Stimulated activated CD8-positive, alpha-beta memory T cell treated with anti-CD3 and anti-CD28 coated beads, Interleukin-12 subunit alpha, Interleukin-12 subunit beta, amount 100 ng/mL, for 24 hours (primary cell): Measurements from ENCODE around the gene RERE.
"Not testable (repeated sequence)": the region's sequence is repeated elsewhere in the genome, so short reads cannot be mapped to it uniquely, and the experiment has no call there.

Experiments
- DNase-seq: peaks from one replicate; pipeline ENCODE4 v3.0.0-alpha.2; 2020; ENCODE audit errors: extremely low read depth

The RERE gene

DNA sequence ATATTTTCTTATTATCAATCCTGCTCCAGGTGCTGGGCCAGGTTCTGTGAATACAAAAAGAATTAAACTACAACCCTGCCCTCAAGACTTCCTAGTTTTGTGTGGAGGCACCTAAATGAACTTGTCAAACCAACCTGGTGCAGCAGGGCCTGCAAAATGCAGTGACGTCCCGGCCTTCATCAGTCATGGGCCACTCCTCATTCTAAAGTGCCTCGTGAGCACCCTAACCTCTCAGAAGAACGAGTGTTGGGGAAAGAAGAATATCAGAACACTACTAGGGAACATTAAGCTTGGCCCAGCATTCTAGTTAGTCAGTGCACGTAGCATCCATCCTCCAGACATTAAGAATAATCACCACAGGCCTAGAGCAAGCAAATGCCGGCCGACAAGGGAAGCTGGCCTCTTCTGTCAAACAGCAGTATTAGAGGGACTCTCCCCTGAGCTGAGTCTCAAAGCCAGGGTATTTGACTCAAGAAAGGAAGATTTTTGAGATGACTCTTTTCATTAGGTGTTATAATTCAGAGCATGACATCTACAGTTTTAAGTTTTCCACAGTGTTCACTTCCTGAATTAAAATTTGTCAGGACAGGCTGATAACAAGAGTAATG lies 361.6 kb downstream of the RERE start:
- DNase-seq: no peak

DNA sequence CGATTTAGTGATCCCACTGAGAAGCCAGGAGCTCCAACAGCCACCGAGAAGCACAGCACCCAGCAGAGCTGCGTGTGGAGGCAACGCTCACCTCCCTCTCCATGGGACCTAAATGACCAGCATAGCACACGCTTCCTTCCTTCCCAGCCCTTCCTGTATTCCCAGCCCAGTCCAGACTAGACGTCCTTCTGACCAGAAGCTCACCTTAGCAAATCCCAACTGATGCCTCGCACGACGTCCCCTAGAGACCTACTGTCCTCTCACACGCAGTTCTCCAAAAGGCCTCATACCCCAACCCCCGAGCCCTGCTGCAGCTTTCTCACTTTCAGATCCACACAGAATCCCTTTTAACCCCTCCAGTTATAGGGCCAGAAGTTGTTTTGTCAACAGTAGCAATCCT lies 367.1 kb downstream of the RERE start:
- no peak for DNase-seq

DNA sequence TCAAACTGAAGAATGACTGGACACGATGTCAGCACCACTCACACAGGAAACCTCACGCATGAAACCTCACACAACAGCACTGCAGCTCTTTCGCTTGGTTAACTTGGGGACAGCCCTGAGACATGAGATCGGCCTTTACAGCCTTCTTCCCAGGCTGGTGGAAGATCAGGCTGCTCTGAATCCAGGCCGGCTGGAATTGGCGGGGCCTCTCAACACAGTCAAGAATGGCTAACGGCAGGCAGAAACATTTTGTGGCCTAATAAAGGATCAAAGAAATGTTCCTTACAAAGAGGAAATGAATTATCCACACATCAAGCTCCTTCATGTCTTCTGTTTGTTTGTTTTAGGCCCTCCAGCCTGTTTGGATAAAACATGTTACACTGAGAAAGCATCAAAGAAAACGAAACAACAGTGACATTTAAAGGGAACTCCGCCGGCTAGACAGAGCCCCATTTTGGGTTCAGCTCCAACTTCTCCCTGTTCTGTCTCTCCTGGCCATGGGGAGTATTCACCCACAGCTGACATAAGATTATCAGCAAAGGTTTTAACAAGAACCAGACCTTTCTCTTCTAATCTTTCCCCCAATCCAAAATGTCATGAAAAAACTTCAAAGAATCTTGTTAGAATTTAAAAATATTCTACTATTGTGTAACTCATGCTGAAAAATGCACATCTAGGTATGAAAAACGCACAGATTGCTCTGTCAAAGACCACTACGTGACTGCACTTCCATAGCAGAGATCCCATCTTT lies 368.4 kb downstream of the RERE start:
- no peak for DNase-seq

DNA sequence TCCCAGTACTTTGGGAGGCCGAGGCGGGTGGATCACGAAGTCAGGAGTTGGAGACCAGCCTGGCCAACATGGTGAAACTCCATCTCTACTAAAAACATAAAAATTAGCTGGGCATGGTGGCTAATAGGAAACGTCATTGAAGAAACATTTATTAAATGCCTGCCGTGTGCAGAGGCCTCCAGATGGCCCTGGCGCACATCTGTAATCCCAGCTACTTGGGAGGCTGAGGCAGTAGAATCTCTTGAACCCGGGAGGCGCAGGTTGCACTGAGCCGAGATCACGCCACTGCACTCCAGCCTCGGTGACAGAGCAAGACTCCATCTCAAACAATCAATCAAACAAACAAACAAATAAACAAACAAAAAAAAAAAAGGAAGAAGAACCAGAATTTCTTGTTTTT lies 368.9 kb downstream of the RERE start:
- DNase-seq: not testable (repeated sequence)

DNA sequence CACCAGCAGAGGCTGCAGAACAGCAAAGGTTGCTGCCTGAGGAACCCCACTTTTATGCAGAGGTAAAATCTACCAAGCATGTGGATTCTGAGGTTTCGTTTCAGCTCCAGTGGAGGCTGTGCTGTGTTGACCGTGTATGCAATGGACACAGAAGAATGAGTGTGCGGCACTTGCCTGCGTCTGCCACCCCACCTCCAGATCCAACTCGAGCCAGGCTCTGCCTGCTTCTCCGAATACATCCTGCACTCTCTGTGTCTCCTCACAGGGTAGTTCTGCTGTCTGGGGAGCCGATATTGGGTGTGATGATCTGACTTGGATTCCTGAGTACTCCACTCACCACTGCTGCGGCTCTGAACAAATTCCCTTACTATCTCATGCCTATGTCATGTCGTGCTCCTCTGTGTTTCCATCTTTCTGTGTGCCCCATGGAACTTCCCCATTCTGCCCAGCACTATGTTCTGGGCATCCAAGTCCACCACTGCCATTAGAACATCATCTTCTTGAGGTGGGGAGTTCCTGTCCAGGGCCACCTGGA lies 369.8 kb downstream of the RERE start:
- no peak for DNase-seq

DNA sequence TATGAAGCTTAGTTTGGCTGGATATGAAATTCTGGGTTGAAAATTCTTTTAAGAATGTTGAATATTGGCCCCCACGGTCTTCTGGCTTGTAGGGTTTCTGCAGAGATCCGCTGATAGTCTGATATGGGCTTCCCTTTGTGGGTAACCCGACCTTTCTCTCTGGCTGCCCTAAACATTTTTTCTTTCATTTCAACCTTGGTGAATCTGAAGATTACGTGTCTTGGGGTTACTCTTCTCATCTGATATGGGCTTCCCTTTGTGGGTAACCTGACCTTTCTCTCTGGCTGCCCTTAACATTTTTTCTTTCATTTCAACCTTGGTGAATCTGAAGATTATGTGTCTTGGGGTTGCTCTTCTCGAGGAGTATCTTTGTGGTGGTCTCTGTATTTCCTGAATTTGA lies 371.3 kb downstream of the RERE start:
- not testable (repeated sequence) for DNase-seq

DNA sequence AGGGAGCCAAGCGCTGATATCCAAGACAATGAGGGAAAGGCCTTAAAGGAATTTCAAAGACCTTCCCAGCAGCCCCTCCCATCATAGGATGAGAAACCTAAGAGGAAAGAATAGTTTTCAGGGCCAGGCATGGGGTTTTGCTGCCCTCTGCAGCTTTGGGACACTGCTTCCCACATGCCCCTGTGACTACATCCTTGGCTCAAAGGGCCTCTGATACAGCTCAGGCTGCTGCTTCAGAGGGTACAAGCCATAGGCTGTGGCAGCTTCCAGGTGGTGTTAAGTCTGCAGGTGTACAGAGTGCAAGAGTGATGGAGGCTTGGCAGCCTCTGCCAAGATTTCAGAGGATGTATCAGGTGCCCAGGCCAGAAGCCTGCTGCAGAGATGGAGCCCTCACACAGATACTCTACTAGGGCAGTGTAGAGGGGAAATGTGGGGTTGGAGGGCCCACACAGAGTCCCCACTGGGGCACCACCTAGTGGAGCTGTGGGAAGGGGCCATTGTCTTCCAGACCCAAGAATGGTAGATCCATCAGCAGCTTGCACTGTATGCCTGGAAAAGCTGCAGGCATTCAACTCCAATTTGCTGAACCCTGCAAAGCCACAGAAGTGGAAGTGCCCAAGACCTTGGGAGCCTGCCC lies 373.8 kb downstream of the RERE start:
- DNase-seq: no peak

DNA sequence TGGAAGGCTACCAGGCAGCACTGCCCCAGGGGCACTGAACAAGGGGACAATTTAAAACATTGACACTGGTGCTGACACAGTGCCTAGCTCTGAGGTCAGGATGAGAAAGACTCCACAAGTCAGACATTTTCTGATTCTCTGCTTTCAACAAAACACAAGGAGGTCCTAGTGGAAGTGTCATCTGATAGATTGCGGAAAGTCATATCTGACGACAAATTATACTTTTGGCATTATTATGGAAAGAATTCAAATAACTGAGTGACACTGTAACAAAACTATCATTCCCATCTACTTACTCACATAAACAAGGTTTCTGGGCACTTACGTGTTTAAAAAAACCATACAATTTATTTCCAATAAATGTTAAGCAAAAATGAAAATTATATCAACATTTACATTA lies 376.0 kb downstream of the RERE start:
- no peak for DNase-seq

DNA sequence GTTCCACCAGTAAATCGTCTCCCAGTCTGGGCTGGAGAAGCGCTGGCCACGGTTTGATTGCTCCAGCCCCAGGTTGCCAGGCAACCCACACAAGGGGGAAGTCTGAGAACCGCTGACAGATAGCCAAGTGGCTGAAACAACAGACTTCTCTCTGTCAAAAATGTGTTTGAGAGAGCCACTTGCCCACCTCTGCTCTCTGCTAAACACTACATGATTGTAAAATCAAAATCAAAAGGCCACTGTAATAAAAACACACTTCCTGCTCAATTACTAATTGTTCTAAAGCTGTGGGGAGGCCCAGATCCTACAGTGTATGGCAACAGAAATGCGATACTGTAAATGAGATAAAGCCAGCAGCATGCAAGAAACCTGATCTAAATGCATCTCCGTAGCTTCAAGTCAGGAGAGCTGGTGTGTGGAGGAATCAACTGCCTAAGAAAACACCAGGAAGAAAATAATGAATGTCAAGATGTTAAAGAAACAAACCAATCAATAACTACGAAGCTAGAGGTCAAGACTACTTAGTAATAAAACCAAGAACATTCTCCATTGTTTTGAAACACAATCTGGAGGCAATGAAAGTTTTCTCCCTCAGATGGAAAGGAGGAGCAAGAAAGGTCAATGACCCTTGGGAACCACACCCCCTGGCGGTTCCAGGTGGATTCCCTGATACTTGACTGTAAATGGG lies 378.3 kb downstream of the RERE start:
- DNase-seq: no peak

DNA sequence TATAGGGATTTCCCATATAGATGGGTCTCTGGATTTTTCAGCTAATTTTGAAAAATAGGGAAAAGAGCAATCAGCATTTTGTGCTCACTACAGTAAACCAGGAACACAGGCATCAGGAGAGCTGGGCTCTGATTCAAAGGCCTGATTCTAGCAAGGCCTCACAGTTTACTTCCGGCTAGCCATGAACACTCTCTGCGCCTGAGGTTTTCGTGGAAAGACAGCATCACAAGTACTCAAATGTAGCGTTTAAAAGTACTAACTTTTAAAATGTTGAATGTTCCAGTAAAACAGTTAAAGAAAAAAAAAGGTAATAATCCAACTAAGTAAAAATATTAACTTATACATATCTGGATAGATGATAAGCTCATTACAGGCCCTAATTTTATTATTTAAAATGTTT lies 379.0 kb downstream of the RERE start:
- DNase-seq: no peak

DNA sequence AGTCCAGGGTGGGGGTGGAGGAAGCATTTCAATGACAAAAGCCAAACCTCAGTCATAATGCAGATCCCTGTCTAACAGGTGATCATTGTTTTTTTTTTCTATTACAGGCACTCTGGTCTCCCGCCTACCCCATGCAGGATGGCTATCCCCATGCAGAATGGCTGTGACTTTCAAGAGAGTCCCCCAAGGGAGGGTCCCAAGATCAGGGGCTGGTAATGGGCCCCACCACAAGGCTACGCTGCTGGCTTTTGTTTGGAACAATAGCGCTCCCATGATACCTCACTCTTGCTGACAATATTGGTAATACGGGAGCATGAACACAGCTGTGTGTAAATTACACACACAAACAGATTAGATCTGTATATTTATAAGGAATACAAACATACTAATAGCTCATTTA lies 380.1 kb downstream of the RERE start:
- no peak for DNase-seq

DNA sequence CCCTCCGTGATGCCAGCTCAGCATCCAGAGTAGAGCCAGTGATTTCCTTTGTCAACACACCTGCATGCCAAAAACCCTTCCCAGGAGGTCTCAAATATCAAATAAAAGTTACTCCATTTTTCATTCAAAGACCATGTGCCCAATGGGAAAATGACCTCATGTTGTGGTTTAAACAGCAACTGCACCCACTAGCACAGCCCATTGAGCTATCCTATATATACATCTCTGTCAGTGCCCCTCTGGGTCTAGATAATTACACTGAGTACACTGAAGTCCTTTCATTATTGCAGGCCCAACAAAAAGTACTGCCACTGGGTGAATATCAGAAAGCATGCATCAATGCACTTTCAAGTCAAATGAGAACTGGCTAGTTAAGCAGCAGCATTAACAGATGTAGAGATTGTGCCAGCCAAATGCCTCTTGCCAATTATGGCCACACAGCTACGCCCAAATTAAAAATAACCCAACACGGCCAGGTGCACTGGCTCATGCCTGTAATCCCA lies 381.8 kb downstream of the RERE start:
- DNase-seq: no peak

DNA sequence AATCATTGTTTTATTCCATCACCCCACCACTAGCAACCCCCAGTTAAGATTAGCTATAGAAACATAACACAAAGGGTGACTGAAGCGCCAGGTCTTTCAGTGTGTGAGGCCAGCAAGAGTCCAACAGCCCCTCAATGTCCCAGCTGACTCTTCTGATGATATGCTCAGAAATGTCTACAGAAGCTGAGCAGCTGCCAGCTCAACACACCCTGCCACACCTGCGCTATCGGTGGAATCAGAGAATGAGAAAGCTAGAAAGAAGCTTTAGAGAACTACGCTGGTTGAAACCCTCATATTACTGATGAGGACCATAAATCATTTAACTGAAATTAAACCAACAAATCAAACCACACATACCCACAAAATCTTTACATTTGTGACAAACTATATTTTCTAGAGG lies 383.3 kb downstream of the RERE start:
- no peak for DNase-seq

DNA sequence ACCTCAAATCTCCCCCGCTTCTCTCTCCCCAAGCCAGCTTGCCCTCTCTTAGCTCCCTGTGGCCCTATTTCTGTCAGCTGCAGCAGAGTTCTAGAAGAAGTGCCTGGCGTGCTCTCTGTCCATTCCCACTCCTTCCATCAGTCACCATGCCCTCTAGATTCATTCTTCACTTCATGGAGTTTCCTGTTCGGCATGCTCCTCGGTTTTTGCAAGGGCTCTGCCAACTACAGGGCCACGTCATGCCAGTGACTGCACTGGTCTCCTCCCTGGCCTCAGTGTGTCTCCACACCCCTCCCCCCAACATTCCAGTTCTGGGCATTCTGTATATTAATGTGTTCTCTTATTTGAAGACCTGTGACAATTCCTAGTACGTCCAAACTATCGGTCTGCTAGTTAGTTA lies 385.7 kb downstream of the RERE start:
- DNase-seq: no peak

DNA sequence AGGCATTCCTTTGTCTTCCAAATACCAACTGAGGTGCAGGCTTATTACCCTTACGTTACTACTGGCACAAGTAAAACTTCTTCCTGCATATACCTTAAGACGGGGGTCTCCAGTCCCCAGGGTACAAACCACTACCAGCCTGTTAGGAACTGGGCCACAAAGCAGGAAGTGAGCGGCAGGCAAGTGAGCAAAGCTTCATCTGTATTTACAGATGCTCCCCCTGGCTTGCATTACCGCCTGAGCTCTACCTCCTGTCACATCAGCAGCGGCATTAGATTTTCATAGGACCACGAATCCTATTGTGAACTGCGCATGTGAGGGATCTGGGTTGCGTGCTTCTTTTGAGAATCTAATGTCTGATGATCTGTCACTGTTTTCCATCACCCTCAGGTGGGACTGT lies 386.4 kb downstream of the RERE start:
- no peak for DNase-seq

DNA sequence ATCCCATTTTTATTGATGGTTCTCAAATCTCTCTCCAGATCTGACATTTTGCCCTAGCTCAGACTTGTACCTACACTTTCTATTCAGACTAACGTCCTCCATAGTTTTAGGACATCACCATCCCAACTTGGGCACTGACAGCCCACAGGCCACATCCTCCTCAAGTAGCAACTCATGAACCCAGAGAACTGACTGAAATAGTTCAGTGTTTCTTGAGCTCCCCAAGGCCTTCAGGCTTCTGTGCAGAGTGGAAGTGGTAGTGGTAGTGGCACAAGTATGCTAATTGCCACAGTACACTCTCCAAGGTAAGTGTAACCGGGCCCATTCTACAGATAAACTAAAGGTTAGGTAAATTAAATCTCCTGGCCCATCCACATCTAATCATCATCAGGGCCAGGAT lies 387.0 kb downstream of the RERE start:
- no peak for DNase-seq

DNA sequence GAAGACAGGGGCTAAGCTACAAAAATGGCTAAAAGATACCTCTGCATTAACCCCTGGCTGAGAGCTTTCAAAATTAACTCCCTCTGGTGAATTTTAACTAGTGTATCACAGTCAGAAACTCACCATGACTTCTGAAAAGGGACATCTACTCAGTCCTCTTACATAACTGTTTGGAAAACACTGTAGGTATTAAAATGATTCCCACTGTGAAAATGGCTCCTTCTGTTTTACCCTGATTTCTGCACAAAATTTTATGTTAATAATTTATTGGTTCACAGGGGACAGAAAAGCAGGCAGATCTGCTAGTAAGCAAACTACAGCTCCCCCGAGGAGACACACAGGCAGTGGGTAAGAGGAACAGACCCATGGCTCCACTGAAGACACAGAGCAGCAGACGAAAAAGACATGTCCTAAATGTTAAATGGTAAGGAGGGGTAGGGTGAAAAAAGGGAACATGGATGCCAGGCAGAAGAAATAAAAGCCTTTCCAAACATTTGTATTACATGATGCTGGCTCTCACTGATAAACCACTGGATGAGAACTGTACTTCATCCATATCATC lies 387.8 kb downstream of the RERE start:
- no peak for DNase-seq

DNA sequence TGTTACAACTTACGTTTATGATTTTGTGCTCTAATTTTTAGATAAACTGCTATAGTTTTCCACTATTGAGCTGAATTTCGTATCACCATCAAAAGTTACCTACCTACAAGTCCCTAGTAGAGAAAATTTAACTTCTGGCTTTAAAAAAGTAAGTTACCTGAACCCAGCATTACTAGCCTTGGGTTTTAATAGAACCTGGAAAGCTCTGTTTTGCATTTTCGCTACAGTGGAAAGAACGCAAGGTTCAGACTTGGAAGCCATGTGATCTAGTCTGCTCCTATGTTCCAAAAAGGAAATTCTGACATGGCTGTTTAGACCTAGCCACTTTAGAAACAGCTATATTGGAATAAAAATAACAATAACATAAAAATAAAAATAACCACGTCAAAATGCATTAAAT lies 389.0 kb downstream of the RERE start:
- no peak for DNase-seq

DNA sequence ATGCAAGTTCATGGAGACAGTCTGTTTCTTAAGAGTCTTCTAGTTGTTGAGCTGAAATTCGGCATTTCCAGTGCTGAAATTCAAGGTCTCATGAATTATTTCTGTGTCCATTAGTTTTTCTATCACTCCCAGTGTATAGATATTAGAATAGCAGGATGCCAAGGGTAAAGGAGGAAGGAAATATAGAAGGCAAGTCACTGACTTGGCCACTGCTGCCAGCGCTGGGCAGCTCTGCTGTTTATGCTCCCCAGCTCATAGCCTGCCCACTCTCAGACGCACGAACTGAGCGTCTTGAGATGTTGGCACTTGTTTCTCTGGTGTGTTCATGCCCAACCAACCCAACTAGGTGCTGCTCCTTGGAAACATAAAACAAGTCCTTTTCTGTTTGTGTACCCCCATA lies 389.5 kb downstream of the RERE start:
- DNase-seq: no peak

DNA sequence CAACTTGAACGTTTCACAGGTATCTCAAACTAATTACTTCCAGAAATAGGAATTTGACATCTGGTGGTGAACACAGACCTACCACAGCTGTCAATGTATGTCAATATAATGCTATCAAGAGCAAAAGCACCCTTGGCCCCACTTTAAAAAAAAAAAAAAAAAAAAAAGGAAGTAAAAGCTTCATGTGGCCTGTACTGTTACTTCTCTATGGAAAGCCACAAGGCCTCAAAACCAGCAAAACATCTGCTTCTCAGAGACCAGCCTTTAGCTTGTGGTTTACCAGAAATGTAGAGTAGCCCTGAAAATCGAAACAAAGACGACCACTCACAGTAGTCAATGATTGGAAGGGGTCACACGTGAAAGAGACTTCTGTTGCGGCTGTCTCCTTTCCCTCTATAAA lies 389.9 kb downstream of the RERE start:
- DNase-seq: no peak

DNA sequence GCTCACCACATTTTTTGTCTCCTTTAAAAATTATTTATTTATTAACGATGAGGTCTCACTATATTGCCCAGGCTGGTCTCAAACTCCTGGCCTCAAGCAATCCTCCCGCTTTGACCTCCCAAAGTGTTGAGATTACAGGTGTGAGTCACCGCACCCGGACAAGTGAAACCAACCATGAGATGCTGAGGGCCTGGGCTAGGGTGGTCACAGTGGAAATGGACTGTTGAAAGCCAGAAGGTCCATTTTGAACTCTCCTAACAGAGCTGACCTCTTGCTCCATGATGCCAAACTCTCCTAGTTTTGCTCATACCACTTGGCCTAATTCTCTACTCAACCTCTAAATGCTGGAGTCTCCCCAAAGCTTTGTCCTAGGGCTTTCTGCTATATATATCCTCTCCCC lies 390.4 kb downstream of the RERE start:
- DNase-seq: no peak

DNA sequence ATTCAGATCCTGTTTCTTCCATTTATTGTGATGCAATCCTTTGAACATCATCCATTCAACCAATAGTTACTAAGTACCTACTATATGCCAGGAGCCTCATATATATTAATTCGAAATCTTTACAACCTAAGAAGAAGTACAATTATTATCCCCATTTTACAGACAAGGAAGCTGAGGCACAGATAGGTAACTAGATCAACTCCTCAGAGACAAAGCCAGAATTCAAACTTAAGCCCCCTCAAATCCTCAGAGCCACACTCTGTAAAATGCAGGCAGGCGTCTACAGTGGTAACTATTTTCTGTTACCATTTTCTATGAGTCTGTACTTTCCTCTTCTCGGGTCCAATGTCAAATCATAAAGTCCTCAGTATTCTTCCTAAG lies 391.7 kb downstream of the RERE start:
- DNase-seq: no peak
